ENCODE results near the gene TRIM29.

Gene TRIM29

GRCh38 chr11:120139316-120140069 is 1.6 kb upstream of the TRIM29 start:
- DNase-seq (ENCODE audit: low spot score) = no peak

- DNase-seq (ENCODE audit: low spot score) = no peak
Measured at GRCh38 chr11:120137187-120137610, 714 bp downstream of the TRIM29 start.

DNA sequence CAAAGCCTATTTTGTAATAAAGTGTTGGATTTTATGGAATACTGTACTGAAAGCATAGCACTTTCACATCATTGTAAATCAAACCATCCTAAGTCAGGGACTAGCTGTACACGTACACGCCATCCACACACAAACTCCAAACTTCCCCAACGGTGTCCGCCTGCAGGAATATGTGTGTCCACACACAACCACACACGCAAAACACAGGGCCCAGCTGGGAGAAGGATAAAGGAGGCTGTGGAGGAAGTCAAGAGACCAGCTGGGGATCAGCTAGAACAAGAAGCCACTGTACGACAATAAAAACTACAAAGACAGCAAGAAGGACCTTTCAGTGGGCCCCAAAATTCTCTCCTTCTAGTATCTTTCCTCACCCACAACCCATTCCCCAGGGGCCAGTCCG is 1.6 kb downstream of the TRIM29 start:
- DNase-seq (ENCODE audit: low spot score) = no peak

DNA sequence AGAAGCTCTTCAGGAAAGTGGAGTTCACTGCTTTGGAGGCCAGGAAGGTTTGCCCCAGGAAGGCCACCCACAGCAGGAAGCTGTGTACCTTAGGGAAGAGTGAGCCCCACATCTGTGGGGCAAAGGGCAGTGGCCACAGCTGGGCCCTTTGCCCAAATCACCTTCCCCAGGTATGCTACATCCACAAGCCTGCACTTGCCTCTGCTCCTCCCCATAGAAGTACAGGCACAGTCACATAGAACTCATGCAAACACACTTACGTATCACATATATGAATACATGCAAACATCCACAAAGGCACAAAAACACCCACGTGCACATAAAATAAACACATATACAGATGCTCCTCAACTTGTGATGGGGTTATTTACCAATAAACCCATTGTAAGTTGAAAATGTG is 2.1 kb downstream of the TRIM29 start:
- no peak for DNase-seq (ENCODE audit: low spot score)

DNA sequence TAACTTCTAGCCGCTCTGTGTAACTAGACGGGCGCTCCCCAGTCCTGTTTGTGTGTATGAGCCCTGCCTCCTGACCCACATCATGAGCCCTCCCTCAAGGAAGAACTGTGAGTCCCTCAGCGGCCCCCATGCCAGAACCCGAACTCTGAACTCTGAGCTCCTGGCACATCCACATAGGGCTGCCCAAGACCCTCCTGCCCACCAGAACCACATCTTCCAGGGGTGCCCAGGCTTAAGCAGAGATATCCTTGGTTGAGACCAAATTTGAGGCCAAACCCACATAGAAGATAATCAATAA is 3.0 kb downstream of the TRIM29 start:
- DNase-seq (ENCODE audit: low spot score) = no peak

DNA sequence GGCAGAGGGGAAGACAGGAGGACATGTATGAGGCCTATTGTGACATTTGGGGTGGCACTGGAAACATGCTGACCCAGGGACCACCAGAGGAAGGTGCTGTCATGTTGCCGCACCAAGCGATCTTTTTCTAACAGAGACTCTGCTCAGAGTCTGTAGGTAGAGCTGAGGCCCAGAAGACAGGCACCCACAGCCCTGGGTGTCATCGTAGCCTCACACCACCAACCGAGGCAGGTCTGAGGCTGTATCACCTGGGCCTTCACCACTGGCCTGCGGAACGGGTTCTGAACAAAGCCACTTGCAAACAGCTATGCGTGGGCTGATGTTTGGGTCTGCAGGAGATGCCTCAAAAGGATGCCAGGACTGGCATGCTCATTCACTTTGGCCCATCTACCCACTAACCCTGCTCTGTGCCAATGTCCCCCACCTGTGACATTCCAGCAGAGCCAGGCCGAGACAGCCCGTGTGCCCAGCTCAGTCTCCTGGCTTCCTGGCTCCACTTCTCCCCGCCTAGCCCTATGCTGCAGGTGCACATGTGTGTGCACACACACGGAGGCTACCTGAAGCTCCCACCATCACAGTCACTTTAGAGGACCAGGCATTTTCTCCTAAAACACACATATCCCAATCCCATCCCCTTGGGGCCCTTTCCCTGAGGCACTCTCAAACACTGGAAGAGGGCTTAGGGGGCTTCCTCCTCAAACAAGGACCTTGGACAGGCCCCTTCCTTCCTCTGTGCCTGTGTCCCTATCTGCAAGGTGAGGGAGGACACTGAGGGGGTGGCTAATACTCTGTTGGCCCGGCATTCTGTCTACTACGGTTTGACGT is 3.6 kb downstream of the TRIM29 start:
- no peak for DNase-seq (ENCODE audit: low spot score)

DNA sequence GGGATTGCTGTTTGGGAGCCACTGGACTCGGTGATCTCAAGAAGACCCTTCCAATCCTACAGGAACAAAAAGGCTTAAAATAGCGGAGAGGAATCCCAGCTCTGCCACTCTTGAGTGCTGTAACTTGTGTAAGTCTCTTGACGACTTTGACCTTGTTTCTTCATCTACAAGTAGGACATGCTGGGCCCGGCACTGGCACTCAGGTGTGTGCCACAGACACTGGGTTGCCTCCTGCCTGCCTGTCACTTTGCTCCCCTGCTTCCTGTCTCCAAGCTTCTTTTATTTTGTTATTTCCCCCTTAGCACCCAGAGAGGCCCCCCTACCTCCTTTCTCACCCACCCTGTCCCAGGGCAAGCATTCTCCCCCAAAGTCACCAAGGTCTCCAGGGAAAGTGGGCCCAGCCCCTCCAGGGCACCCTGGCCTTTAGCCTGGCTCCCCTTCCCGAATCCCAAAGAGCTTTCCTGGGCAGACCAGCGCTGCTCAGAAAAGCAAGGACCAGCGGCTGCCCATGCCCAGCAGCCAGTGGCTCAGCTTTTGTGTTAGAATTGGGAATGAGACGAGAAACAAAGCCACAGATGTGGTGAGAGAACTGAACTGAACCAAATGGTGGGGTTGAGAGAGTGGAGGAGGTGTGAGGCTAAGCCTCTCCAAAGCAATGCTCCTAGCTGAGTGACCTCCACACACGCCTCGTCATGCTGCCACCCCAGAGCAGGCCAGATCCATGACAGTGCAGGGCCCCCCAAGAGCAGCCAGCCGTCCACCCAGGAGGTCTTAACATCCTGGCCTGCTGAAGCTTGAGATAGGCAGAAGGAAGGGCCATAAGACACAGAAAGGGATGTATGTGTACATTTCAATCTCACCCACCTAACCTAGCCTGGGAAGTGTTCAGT is 4.5 kb downstream of the TRIM29 start:
- no peak for DNase-seq (ENCODE audit: low spot score)

DNA sequence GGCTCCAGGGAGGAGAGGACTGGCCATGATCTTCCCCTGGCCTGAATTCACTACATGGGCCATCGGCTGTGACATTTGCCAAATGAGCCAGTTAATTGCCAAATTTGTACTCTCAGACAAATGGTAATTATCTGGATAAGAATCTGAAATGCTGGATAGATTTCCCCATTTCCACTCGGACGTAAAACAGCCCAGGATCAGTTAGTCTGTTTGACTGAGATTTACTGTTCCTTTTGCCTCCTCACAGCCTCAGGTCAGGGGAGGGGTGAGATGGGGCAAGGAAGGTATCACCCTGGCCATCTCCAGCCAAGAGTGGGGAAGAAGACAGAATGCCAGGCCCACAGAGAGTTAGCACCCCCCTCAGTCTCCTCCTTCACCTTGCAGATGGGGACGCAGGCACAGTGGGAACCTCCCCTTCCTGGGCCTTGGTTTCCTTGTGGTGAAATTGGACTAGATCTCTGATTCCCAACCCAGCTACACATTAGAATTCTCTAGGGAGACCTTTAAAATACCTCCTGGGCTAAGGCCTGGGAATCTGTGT is 5.2 kb downstream of the TRIM29 start:
- no peak for DNase-seq (ENCODE audit: low spot score)

GRCh38 chr11:120131941-120132644 is 5.8 kb downstream of the TRIM29 start:
- DNase-seq (ENCODE audit: low spot score) = no peak

GRCh38 chr11:120130991-120131760 is 6.7 kb downstream of the TRIM29 start:
- DNase-seq (ENCODE audit: low spot score) = no peak

GRCh38 chr11:120130176-120130980 is 7.5 kb downstream of the TRIM29 start:
- DNase-seq (ENCODE audit: low spot score) = no peak

- DNase-seq (ENCODE audit: low spot score) = no peak
Measured at GRCh38 chr11:120129570-120129969, 8.3 kb downstream of the TRIM29 start.

- DNase-seq (ENCODE audit: low spot score) = no peak
Measured at GRCh38 chr11:120128392-120129119, 9.4 kb downstream of the TRIM29 start.

GRCh38 chr11:120127236-120127635 is 10.7 kb downstream of the TRIM29 start:
- no peak for DNase-seq (ENCODE audit: low spot score)

- DNase-seq (ENCODE audit: low spot score) = no peak
Measured at GRCh38 chr11:120126620-120127019, 11.3 kb downstream of the TRIM29 start.

DNA sequence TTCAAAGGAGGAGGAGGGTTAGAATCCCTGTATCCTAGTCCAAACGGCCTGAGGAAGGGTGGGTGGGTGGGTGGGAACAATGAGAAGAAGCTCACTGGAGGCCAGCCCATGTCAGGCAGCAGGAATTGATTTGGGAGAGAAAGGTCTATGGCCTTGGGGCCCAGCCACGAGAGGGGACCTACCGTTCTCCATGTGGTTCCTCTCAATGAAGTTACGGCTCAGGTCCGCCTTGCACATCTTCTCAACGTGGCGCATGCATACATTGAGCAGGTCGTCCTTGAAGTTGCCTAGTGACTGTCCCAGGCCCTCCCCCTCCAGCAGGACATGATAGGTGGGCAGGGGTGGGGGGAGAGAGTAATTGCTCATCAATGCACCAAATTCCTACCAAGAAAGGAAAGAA is 12.4 kb downstream of the TRIM29 start:
- no peak for DNase-seq (ENCODE audit: low spot score)

- DNase-seq (ENCODE audit: low spot score) = no peak
Measured at GRCh38 chr11:120125024-120125423, 12.9 kb downstream of the TRIM29 start.

DNA sequence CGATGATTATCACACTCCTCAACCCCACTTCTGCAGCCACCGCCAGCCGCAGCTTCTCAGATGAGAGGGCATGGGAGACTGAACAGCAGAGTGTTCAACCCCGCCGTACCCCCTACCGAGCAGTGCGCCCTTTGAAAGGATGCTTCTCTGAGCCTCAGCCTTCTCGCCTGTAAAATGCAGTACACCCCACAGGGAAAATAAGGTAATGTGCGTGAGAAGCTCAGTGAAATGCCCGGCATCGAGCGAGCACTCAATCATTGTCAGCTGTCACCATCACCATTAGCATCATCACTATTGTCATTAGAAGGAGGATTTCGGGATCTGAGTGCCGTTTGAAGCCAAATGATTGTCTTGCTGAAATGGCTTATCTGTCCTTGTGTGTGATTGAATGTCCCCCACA is 13.6 kb downstream of the TRIM29 start:
- DNase-seq (ENCODE audit: low spot score) = no peak

DNA sequence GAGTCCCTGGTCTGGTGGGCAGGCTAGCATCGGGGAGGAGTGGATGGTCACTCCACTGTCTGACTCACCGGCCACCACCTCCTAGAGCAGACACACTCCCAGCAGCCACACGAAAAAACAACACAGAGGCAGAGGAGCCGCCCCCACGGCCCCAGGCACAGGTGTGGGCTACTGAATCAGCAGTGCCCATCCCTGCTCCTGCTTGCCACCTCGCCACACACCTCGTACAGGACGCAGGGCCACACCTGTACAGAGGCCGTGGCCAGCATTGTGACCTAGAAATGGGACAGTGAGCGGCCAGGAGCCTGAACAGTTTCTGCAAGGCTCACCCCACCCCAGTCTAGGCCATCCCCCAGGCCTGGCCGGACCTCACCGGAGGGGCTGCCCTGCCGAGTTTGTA is 14.0 kb downstream of the TRIM29 start:
- no peak for DNase-seq (ENCODE audit: low spot score)
